Neuronal stem cell (in vitro differentiated cells): ENCODE results near the gene N4BP3. TPM values are rescaled to one million over a fixed set of nuclear protein-coding genes. Genes with fewer than 3 reads are reported as not detected.

Source experiments
- DNase-seq: peaks from one replicate; pipeline ENCODE4 v3.0.0-alpha.2; 2013; ENCODE audit warnings: low spot score
- H2AFZ ChIP-seq: one replicate; pipeline ENCODE4 v1.6.1; 2013; ENCODE audit warnings: mild to moderate bottlenecking, low read length, inconsistent platforms
- H2AK5ac ChIP-seq: 2 replicates; pipeline ENCODE4 v1.6.1; 2013; ENCODE audit warnings: low read depth, mild to moderate bottlenecking, inconsistent platforms, low read length, moderate library complexity, mixed read lengths
- H2BK120ac ChIP-seq: 2 replicates; pipeline ENCODE4 v1.6.1; 2013; ENCODE audit warnings: low read depth, mild to moderate bottlenecking, inconsistent platforms, low read length, moderate library complexity, mixed read lengths
- H2BK12ac ChIP-seq: one replicate; pipeline ENCODE4 v1.6.1; 2013; ENCODE audit warnings: low read length, inconsistent platforms
- H2BK15ac ChIP-seq: 2 replicates; pipeline ENCODE4 v1.6.1; 2013; ENCODE audit warnings: mild to moderate bottlenecking, low read length, inconsistent platforms, mixed read lengths
- H2BK5ac ChIP-seq: one replicate; pipeline ENCODE4 v1.6.1; 2013; ENCODE audit warnings: inconsistent platforms, mild to moderate bottlenecking, low read length, moderate library complexity
- H3K14ac ChIP-seq: one replicate; pipeline ENCODE4 v1.6.1; 2013; ENCODE audit warnings: low read length, inconsistent platforms
- H3K18ac ChIP-seq: 2 replicates; pipeline ENCODE4 v1.6.1; 2013; ENCODE audit warnings: low read length, inconsistent platforms
- H3K23ac ChIP-seq: 2 replicates; pipeline ENCODE4 v1.6.1; 2013; ENCODE audit warnings: low read depth, mild to moderate bottlenecking, mixed read lengths, low read length, inconsistent platforms; ENCODE audit not compliant: poor library complexity
- H3K27ac ChIP-seq: replicated peaks from 3 replicates; pipeline ENCODE4 v1.5.1; 2013; ENCODE audit warnings: low read length, inconsistent platforms
- H3K27me3 ChIP-seq, 3 experiments: 2 replicates each; pipeline ENCODE4 v1.6.1; 2013; ENCODE audit warnings: low read length in 3 of 3, mild to moderate bottlenecking in 2 of 3, inconsistent platforms in 1 of 3, low read depth in 1 of 3, mixed read lengths in 1 of 3, moderate library complexity in 1 of 3; ENCODE audit not compliant: control insufficient read depth in 3 of 3, insufficient read depth in 3 of 3
- H3K36me3 ChIP-seq, 2 donors: replicated peaks in 1 of 2; 2 replicates each; pipeline ENCODE4 v1.6.1; 2013; ENCODE audit warnings: low read length in 2 of 2; ENCODE audit not compliant: control insufficient read depth in 2 of 2, insufficient read depth in 2 of 2
- H3K4ac ChIP-seq: 2 replicates; pipeline ENCODE4 v1.6.1; 2013; ENCODE audit warnings: inconsistent platforms, mild to moderate bottlenecking, low read length, moderate library complexity
- H3K4me1 ChIP-seq, 2 donors: 1 replicate in 1 of 2; 2 replicates in 1 of 2; pipeline ENCODE4 v1.6.1; 2013; ENCODE audit warnings: low read length in 2 of 2, low read depth in 1 of 2; ENCODE audit not compliant: control insufficient read depth in 2 of 2, insufficient read depth in 1 of 2
- H3K4me2 ChIP-seq: one replicate; pipeline ENCODE4 v1.6.1; 2013; ENCODE audit warnings: mild to moderate bottlenecking, low read length, inconsistent platforms; ENCODE audit not compliant: insufficient read depth, poor library complexity, severe bottlenecking
- H3K4me3 ChIP-seq, 2 donors: 2 replicates each; pipeline ENCODE4 v1.5.1; 2013; ENCODE audit warnings: low read length in 2 of 2, mild to moderate bottlenecking in 2 of 2, inconsistent platforms in 1 of 2, moderate library complexity in 1 of 2
- H3K79me1 ChIP-seq: one replicate; pipeline ENCODE4 v1.6.1; 2013; ENCODE audit warnings: low read depth, mild to moderate bottlenecking, inconsistent platforms, low read length, moderate library complexity
- H3K9ac ChIP-seq: one replicate; pipeline ENCODE4 v1.6.1; 2013; ENCODE audit warnings: mild to moderate bottlenecking, low read depth, low read length, inconsistent platforms; ENCODE audit not compliant: poor library complexity
- H3K9me3 ChIP-seq, 2 donors: replicated peaks in 1 of 2; 2 replicates each; pipeline versions ENCODE3 to v1.6.1; 2013; ENCODE audit warnings: low read length in 2 of 2, mild to moderate bottlenecking in 2 of 2, inconsistent platforms in 1 of 2, low read depth in 1 of 2, mixed read lengths in 1 of 2, moderate library complexity in 1 of 2; ENCODE audit not compliant: control insufficient read depth in 2 of 2, insufficient read depth in 1 of 2
- H4K8ac ChIP-seq: one replicate; pipeline ENCODE4 v1.6.1; 2013; ENCODE audit warnings: low read depth, mild to moderate bottlenecking, inconsistent platforms, low read length, moderate library complexity
- H4K91ac ChIP-seq: one replicate; pipeline ENCODE4 v1.6.1; 2013; ENCODE audit warnings: low read length, low read depth, mild to moderate bottlenecking, inconsistent platforms; ENCODE audit not compliant: poor library complexity
- WGBS, 2 donors: extraction: QIAGEN DNeasy Blood & Tissue Kit; methylation state at CpG; one replicate each; pipeline ENCODE4 v1.1.7; 2013; ENCODE audit warnings: missing lambda C conversion rate in 2 of 2, mixed read lengths in 1 of 2; ENCODE audit not compliant: insufficient read length in 2 of 2, insufficient replicate concordance in 1 of 2; ENCODE audit errors: extremely low coverage in 2 of 2; 5-methylcytosine and 5-hydroxymethylcytosine counted together
- polyA plus RNA-seq, 2 experiments: library from polyadenylated mRNA; stranded (reverse); fragments of 200-250 nt; gene quantifications; one replicate each; pipeline ENCODE4 v1.2.3, GENCODE V29; 2013

N4BP3 gene
- 2.4 TPM for polyA plus RNA-seq (2013, experiment 1 of 2)
- 2.5 TPM for polyA plus RNA-seq (2013, experiment 2 of 2)

- Histone ChIP-seq H2BK120ac (peak within 1 kb of the TSS; percentile 77), H3K9me3 (peaks cover 2 to 7% of the 10 kb centered on the region in 2 donors), H3K27ac (no peak within 1 kb of the TSS), H2AFZ (peak within 1 kb of the TSS; percentile 97), H3K9ac (peak within 1 kb of the TSS; percentile 90), H4K8ac (no peak within 1 kb of the TSS), H3K27me3 (no peaks in the 10 kb centered on the region), H3K4me3 (peak within 1 kb of the TSS; percentile 87 to 90), H2BK15ac (peak within 1 kb of the TSS; percentile 96), H3K23ac (peak within 1 kb of the TSS; percentile 89), H2BK5ac (peak within 1 kb of the TSS; percentile 35), H3K4me1 (peaks cover 24 to 35% of the 10 kb centered on the region in 2 donors), H3K14ac (peak within 1 kb of the TSS; percentile 56), H3K36me3 (no peaks in the 10 kb centered on the region), H3K18ac (peak within 1 kb of the TSS; percentile 96), H4K91ac (peak within 1 kb of the TSS; percentile 93), H3K4ac (peak within 1 kb of the TSS; percentile 47), H3K4me2 (peak within 1 kb of the TSS; percentile 85), H2AK5ac (peak within 1 kb of the TSS; percentile 85), H2BK12ac (no peak within 1 kb of the TSS), H3K79me1 (peaks cover 2% of the 10 kb centered on the region)
- DNase-seq: peak; percentile 77
- WGBS, 2 donors: no CpG with 5 or more reads among the region's 96 CpGs
Measured at GRCh38 chr5:178113141-178113787, at the start of gene N4BP3. Gene N4BP3 (plus strand): TSS chr5:178113532. CDS start chr5:178119584, 6,052 bp downstream.

- H3K18ac ChIP-seq: no peak overlapping the region
- H3K27me3 ChIP-seq: peaks cover 0 to 12% (median 0%) of the 10 kb centered on the region in 3 experiments
- peaks cover 0 to 2% of the 10 kb centered on the region in 2 donors for H3K4me1 ChIP-seq
- no peak overlapping the region for H4K8ac ChIP-seq
- H3K4me2 ChIP-seq: no peak overlapping the region
- H3K14ac ChIP-seq: no peak overlapping the region
- H3K27ac ChIP-seq: no peak overlapping the region
- WGBS, 2 donors: no CpG with 5 or more reads among the region's 6 CpGs
- DNase-seq: no peak
- no peaks in the 10 kb centered on the region for H3K36me3 ChIP-seq
- no peak overlapping the region for H2AK5ac ChIP-seq
- no peak overlapping the region for H2BK12ac ChIP-seq
- H3K23ac ChIP-seq: no peak overlapping the region
- H4K91ac ChIP-seq: no peak overlapping the region
- no peaks in the 10 kb centered on the region for H3K79me1 ChIP-seq
- no peak overlapping the region for H3K9ac ChIP-seq
- H3K9me3 ChIP-seq: no peaks in the 10 kb centered on the region
- no peak overlapping the region for H2AFZ ChIP-seq
- H2BK5ac ChIP-seq: no peak overlapping the region
- no peak overlapping the region for H2BK120ac ChIP-seq
- H3K4ac ChIP-seq: no peak overlapping the region
- H3K4me3 ChIP-seq: no peak overlapping the region
- no peak overlapping the region for H2BK15ac ChIP-seq
Measured at GRCh38 chr5:178067755-178068154, 45.6 kb upstream of the N4BP3 start.

GRCh38 chr5:178068293-178068692 is 45.0 kb upstream of the N4BP3 start:
- Histone ChIP-seq H3K14ac (no peak overlapping the region), H4K91ac (no peak overlapping the region), H2AK5ac (no peak overlapping the region), H3K4me3 (no peak overlapping the region), H3K4me2 (no peak overlapping the region), H3K79me1 (no peaks in the 10 kb centered on the region), H2BK12ac (no peak overlapping the region), H3K4ac (no peak overlapping the region), H3K18ac (no peak overlapping the region), H3K36me3 (no peaks in the 10 kb centered on the region), H2AFZ (no peak overlapping the region), H3K9me3 (no peaks in the 10 kb centered on the region), H2BK120ac (no peak overlapping the region), H2BK15ac (no peak overlapping the region), H3K9ac (no peak overlapping the region), H2BK5ac (no peak overlapping the region), H3K27me3 (peaks cover 0 to 9% (median 0%) of the 10 kb centered on the region in 3 experiments), H3K4me1 (peaks cover 0 to 2% of the 10 kb centered on the region in 2 donors), H3K23ac (no peak overlapping the region), H4K8ac (no peak overlapping the region), H3K27ac (no peak overlapping the region)
- no CpG with 5 or more reads among the region's 5 CpGs for WGBS, 2 donors
- DNase-seq: no peak

GRCh38 chr5:178069909-178070308 is 43.4 kb upstream of the N4BP3 start:
- H3K9ac ChIP-seq: no peak overlapping the region
- peaks cover 0 to 16% (median 0%) of the 10 kb centered on the region in 3 experiments for H3K27me3 ChIP-seq
- no peak for DNase-seq

More at GRCh38 chr5:178069909-178070308, 43.4 kb upstream of the N4BP3 start:
- H4K91ac ChIP-seq: no peak overlapping the region
- H3K4me2 ChIP-seq: no peak overlapping the region
- H3K18ac ChIP-seq: no peak overlapping the region
- no peak overlapping the region for H2BK5ac ChIP-seq
- H3K14ac ChIP-seq: no peak overlapping the region
- no CpG with 5 or more reads among the region's 5 CpGs for WGBS, 2 donors
- no peaks in the 10 kb centered on the region for H3K79me1 ChIP-seq
- no peak overlapping the region for H2AK5ac ChIP-seq
- H3K4ac ChIP-seq: no peak overlapping the region
- H3K9me3 ChIP-seq: no peaks in the 10 kb centered on the region
- peaks cover 0 to 2% of the 10 kb centered on the region in 2 donors for H3K4me1 ChIP-seq
- H2BK12ac ChIP-seq: no peak overlapping the region
- no peak overlapping the region for H2BK120ac ChIP-seq
- no peak overlapping the region for H3K4me3 ChIP-seq
- no peak overlapping the region for H3K23ac ChIP-seq
- no peak overlapping the region for H3K27ac ChIP-seq
- no peak overlapping the region for H4K8ac ChIP-seq
- no peak overlapping the region for H2AFZ ChIP-seq
- no peaks in the 10 kb centered on the region for H3K36me3 ChIP-seq
- no peak overlapping the region for H2BK15ac ChIP-seq
